ENCODE data around the gene MEG3.

The MEG3 gene

DNA sequence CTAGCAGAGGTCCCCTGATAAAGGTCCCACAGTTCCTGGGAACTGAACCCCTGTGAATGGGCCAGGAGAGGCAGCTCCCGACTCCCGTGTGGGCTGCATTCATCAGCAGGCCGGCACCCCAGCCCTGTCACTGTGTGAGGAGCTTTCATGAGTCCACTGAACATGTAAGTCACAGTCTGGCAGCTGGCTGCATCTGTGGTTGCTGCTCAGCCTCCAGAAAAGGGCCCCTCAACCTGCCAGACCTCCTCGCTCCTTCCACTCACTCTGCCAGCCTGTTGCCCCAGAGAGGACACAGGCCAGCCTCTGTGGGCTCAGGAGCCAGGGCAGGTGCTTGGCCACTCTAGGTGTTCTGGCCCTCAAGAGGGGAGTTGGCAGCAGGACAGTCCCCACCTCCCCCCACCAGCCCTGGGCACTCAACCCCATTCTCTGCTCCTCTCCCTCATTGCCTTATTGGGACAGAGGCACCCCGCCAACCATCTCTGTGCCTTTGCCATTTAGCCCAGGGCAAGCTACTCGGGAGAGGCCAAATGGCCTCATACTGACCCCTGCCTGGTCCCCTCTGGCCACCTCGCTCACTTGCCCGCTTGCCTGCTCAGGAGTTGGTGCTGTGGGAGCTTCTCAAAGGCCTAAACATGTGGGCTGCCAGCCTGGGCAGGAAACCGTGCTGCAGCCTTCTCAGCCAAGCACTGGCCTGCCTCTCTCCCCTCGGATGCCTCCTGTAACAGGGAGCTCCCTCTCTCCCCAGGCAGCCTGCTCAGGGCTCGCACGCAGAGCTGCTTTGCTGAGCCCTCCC, 75.7 kb downstream of the MEG3 start:
- no peak for DNase-seq

DNA sequence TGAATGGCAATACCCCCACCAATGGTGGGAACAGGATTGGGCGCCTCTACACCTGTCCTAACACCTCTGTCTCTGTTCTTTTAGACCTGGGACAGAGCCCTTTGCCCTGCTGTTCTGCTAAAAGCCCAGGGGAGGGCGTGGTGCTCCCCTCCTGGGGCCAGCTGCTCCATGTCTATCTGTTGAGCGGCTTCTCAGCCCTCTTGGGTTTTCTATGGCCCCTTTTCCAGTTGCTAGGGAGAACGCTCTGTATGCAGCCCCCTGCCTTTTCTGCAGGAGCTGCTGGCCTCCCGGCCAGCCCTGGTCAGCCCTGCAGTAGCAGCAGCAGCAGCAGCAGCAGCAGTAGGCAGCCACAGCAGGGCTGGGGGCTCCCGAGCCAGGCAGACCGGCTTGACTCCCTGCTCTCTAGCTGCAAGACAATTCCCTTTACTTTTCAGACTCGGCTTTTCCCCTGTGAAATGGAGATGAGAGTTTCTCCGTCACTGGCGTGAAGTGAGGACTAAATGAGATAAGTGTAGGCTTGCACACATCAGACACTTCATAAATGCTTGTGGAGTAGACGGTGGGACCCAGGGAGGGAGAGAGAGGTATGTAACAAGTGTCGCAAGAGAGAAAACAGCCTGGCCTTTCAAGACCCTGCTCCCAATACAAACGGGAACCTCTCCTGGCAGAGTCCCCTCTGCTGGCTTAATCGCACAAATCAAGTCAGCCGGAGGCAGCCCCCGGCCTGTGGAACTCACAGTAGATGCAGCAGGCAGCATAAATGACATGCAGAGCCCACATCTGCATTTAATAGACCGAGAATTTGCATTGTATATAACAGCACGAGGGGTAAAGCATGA, 76.6 kb downstream of the MEG3 start:
- DNase-seq: no peak

DNA sequence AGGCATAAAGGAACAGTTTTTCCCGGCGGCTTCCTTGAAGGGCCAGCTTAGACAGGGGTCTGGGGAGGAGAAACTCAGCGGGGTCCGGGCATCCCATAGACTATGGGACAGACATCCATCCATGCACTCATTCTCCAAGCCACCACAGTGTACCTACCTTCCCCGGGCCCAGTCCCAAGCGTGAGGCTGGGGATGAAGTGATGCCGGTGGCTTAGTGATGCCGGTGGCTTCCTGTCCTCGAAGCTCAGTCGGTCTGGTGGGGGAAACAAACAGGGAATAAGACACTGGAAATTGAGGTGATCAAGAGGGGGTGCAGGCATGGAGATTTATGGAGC, 77.2 kb downstream of the MEG3 start:
- DNase-seq: no peak

GRCh38 chr14:100903672-100904185, 77.8 kb downstream of the MEG3 start, which contains the start of gene RTL1:
TSS of gene RTL1 (minus strand) at chr14:100903722. CDS start at chr14:100884788, 18,934 bp downstream.
- DNase-seq: no peak

GRCh38 chr14:100904307-100905087, 78.6 kb downstream of the MEG3 start:
- no peak for DNase-seq

- no peak for DNase-seq
These were observed 79.2 kb downstream of the MEG3 start for GRCh38 chr14:100905166-100905565.

DNA sequence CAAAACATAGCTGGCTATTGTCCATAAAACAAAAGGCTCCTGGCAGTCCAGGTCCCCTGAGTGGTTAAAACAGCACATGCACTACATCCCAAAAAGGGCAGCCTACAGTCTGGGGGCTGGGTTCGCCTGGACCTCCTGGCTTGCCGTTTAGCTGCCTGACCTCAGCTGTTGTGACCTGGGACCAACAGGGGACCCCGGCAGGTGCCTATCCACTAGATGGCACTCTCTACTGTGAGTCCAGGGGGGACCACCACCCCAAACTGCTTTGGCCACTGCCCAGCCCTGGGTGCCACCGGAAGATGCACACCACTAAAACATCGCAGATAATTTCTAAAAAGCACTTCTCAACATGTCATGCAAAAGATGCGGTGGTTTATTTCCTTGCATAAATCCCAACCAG, 80.5 kb downstream of the MEG3 start:
- DNase-seq: no peak

DNA sequence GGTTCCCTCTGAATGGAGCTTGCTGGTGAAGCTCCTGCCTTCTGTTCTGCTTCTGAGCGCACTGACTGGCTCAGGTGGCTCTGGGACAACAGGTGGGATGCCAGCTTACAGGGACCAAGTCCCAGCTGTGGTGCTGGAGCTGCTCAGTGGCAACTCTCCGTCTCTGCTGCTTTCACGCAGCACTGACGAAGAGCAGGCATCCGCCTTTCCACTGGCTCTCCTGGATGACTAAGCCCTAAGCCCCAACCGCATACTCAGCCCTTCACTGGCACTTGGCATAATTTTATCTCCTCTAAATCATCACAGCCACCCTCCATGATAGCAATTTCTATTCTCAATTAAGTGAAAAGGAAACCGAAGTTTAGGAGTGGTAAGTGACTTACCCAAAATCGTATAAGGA, 81.3 kb downstream of the MEG3 start:
- no peak for DNase-seq

DNA sequence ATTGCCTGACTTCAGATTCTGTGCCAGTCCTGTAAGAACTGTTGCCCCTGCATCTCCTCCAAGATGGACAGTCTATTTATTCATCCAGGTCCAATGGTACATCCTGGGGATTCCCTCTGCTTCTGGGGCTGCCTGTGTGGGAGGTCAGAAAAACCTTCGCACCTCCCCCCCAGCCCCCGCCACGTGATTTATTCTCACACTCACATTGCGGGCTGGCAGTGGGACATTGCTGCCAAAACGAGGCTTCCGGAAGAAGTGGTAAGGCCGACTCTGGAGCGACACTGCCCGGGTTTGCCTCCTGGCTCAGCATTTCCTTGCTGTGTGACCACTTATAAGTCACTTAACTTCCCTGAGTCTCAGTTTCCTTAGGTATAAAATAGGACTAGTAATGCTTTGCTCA, 83.5 kb downstream of the MEG3 start:
- no peak for DNase-seq

All from OCI-M1 (cell line).